Hippocampal formation (tissue), 2 donors: ENCODE results near the gene LIPT1.
"Not testable (repeated sequence)": the region's sequence is repeated elsewhere in the genome, so short reads cannot be mapped to it uniquely, and the experiment has no call there.

Source experiments
- DNase-seq, 2 donors: peaks; one replicate each; lab custom pipeline; 2025; lab: John Stamatoyannopoulos, UW

LIPT1 gene

DNA sequence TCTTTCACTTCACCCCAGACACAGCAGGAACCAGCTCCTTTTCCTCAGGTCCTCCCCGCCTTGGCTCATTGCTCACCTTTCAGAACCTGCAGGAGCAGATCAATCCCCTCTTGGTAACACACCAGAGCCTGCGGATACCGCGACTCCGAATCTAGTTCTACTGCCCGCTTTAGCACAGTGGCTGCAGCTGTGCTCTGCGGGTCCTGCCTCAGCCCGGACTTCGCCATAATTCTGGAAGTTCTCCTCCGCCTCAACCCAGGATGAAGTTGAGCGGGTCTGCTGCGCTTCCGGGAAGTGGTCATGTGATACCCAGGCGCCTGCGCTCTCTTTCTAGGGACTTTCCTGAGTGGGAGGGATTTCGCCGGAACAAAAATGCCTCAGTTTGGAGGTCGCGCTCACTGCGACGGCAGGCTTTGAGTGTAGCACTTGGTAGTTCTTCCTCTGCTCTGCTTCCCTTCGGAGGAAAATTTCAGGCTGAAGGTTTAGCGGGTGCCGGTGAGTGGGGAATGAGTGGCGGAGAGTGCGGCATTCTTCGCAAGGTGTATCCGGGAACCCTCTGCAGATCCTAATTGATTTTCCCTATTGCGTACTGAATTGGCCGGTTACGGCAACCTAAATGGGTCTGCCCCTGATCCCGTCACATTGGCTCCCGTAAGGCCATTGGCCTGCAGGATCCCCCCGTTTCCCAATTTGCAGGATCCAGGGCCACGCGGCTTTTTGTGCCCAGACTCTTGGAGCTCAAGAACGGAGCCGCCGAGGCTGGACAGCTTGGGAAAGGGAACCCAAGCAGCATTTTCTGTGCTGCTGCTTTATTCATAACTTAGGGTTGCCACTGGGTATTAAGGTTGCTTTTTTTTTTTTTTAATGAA, 26.2 kb downstream of the LIPT1 start, which contains the start of the genes MITD1 and MRPL30:
MITD1 (minus strand) TSS at position 304 of the 869 bp plus-strand sequence; CDS start at position 227, 77 bp downstream.
MRPL30 (plus strand) TSS at position 430 of the 869 bp plus-strand sequence. CDS start 5,020 bp downstream, outside the sequence.
- DNase-seq = peak; percentile 95 to 97

DNA sequence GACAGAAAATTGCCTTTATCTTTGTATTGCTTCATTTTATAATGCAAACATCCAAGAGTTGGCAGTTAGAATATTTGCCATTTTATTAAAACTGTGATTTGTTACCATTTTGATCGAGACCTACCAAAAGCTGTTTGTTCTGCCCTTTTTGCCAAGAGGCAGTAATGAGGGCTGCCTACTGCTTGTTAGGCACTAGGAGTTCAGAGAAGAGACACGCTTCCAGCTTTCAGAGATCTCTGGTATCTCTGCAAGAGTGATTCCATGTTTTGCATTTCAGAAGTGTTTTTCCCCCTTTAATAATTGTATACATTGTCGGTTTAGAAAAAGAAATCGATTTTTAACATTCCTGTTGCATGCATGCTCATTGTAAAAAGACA, 26.8 kb downstream of the LIPT1 start:
- DNase-seq = no peak

DNA sequence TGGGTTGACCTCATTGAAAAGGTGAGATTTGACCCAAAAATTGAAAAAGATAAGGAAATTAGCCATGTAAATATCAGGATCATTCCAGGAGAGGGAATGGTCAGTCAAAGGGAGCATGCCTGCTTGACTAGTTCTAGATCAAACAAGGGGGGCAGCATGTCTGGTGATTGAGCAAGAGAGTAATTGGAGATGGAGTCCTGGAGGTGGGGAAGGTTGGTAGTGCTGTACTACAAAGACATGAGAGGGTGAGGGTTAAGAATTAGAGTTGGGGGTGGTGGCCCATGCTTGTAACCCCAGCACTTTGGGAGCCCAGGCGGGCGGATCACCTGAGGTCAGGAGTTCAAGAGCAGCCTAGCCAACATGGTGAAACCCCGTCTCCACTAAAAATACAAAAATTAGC, 28.3 kb downstream of the LIPT1 start:
- no peak for DNase-seq

DNA sequence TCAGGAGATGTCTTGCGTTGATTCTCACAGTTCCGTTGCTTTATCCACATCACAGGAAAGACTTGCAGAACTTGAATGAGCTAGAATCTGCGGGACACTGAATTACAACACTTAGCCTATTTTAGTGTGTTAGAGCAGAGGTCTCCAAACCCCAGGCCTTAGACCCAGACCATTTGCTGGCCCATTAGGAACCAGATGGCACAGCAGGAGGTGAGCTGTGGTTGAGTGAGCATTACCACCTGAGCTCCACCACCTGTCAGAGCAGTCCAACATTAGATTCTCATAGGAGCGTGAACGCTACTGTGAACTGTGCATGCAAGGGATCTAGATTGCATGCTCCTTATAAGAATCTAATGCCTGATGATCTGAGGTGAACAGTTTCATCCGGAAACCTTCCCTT, 30.0 kb downstream of the LIPT1 start:
- DNase-seq = no peak

DNA sequence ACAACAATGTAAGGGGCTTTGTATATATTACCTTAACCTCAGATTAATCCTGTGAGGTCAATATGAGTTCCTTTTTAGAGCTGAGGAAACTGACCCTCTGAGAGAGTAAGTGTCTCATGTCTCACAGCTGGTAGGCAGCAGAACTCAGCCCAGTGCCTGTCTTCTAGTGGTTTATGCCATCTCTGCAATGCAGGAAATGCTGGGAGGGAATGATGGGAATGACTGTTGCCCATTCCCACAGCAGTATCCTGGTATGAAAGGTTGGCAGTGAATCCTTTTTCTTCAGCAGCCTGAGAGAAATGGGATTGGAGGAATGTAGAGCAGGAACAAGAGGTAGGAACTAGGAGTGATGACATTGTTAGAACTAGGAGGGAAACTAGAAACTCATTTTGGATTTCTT, 32.2 kb downstream of the LIPT1 start:
- DNase-seq = no peak

DNA sequence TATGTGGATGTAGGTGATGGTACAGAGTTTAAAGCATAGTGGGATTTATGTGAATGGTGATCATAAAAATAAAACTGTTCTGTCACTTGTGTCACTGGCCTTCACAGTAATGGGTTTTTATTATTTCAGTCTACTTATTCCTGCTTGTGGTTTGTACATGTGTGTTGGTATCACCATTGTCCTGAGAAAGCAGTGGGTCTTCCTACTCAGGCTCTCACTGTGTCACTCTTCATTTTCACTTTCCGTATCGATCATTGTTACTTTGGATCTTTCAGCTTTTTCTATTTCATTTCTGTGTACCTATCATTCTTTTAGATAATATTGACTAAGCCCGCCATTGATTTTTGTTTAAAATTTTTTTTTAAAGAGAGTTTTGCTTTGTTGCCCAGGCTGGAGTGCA, 33.6 kb downstream of the LIPT1 start:
- no peak for DNase-seq

DNA sequence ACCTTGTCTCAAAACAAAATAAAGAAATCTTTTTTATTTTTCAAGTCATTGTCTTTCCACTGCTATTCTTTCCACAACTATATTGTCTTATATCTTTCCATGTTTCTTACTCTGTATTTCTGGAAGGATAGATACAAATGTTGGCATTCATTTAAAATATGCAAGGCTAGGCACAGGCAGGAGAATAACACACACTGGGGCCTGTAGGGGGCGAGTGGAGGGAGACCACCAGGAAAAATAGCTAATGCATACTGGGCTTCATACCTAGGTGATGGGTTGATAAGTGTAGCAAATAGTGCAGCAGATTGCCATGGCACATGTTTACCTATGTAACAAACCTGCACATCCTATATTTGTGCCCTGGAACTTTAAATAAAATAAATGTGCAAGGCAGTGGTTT, 35.8 kb downstream of the LIPT1 start:
- no peak for DNase-seq

DNA sequence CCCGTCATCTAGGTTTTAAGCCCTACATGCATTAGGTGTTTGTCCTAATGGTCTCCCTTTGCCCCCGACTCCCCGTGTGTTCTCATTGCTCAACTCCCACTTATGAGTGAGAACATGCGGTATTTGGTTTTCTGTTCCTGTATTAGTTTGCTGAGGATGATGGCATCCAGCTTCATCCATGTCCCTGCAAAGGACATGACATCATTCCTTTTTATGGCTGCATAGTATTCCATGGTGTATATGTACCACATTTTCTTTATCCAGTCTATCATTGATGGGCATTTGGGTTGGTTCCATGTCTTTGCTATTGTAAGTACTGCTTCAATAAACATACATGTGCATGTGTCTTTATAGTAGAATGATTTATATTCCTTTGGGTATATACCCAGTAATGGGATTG, 37.6 kb downstream of the LIPT1 start:
- DNase-seq = not testable (repeated sequence)

DNA sequence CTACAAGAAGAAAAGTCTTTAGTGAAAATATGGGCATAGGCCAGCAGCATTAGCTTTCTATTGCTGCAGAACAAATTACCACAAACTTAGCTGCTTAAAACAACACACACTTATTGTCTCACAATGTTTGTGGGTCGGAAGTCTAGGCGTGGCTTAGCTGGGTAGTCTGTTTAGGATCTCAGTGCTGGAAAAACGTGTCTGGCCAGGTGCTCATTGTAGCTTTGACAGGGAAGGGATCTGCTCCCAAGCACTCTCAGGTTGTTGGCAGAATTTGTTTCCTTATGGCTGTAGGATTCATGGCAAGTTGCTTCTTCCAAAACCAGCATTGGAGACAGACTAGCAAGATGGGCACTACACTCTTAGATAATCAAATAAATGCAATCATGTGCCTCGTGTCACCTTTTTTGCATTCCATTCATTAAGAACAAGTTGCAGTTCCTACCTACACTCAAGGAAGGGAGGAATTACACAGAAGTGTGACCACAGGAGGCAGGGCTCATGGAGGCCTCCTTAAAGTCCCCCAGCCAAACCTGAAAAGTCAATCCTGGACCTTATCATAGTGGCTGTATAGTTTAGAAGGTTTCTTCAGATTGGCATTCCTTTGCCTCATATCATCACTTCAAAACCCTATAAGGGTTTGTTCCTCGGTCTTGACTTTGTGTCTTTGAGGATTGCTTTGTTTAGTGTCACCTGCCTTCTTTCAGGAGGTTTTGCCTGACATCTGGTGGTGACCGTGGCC, 43.5 kb downstream of the LIPT1 start:
- no peak for DNase-seq

DNA sequence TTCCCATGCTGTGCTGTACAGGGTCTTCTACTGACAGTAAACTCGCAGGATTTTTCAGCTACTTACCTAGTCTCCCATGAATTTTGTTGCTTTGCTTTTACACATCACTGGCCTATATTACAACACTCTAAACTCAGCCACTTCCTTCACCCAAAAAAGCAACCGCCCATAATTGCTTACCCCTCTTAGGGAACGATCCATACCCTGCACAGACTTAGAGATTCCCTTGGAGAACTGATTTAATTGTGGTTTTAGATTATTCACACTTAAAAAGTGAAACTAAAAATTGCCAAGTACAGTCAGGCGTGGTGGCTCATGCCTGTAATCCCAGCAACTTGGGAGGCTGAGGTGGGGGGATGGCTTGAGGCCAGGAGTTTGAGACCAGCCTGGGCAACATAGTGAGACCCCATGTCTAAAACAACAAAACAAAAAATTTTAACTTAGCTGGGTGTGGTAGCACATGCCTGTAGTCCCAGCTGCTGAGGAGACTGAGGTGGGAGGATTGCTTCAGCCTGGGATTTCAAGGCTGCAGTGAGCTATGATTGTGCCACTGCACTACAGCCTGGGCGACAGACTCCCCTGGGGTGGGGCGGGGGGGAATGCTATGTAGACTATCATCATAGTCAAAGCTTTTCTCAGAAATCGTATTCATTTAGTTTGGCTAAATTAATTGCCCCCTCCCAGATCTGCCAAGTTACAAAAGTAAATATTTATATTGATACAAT, 45.5 kb downstream of the LIPT1 start:
- DNase-seq = no peak

DNA sequence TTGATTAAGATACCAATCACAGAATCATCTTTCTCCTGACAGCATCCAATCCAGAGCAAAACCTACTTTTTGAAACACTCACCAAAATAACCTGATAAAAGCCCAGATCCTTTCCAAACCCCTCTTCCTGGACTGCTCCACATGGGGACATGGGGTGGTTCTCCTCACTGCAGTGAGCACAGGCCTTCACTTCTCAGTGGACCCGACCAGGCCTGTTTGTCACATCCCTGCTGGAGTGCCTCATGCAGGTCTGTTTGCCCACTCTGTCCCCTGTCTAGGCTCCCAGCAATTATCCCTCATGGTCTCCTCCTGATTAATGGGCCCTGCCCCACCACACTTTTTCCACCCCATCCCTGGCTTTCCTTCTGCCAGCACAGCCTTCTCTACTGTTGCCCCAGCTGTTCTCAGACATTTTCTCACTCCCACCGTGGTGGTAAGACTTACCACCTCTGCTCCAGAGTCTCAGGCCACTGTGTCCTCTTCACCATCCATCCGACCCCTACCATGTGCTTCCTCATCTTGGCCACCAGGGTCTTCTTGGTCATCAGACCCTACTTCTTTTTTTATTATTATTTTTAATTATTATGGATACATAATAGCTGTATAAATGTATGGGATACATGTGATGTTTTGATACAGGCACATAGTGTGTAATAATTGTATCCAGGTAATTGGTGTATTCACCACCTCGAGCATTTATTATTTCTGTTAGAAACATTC, 47.4 kb downstream of the LIPT1 start:
- no peak for DNase-seq

DNA sequence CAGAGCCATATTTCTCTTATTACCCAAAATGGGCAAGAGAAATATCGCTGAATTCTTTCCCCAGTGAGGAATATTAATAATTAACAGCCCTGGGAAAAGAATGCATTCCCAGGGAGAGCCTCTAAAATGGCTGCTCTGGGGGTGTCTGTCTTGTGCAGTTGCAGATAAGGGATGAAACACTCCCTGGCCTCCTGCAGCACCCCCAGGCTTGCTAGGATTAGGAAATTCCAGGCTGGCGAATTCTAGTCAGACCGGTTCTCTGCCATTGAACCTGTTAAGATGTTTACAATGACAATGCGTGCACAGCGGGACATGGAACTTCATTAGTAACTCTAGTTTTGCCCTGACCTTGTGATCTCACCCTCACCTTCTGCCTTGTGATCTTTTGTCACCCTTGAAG, 50.7 kb downstream of the LIPT1 start:
- DNase-seq = no peak
